ENCODE data around the gene ELMO1.

Gene ELMO1

DNA sequence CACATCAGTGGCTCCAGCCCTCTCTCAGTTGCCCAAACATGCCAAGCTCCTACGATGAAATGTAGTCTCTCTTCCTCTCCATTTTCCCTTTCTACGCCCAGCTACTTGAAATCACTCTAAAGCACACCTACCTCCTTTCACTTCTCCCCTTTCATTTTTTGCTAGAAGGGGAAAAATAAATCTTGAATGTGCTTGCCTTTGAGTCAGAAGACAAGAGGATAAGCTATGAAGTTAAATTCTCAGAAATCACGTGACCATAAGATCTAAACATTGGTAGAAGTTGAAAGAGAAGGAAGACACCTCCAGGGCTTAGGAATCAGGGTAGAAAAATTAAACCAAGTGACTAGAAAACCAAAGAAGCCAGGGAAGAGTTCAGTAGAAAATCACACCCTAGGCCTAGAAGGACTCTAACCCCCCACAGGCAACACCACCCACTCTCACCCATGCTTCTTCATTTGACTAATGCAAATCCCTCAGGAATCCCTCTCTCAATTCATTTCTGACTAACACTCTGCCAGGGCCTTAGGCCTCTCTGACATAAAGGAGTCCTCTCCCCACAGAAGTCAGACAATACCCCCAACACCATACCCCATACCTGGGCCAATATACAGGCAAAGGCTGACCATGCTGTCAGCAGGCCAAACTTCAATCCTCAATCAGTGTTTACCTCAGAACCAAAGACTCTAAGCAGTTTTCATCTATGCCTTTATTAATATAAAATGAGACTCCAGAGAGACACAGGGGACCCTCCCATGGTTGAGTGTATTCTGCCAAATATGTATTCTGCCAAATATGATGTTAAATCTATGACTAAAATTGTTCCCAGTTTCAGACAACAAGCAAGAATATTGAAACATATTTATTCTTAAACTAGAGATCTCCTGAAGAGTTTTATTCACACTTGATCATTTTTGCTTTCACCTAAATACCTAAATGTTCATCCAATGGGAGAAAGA lies 84.8 kb downstream of the ELMO1 start:
- DNase-seq = no peak

DNA sequence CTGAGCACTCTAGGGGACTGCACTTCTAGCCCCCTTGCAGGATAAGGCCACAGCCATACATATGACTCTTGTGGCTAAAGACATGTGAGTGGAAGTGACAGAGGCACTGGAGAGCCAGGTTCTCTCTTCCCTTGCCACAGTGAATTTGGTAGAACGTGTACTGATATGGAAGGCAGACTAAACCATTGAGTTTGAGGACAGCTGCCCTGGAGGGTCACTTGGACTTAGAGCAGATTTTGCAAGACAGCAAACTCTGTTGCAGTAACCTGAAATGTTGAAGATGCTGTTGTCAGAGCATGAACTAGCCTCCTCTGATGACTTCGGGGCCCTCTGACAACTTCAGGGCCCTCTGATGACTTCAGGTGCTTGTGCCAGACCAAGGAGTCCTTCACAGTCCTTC lies 85.9 kb downstream of the ELMO1 start:
- DNase-seq = no peak

DNA sequence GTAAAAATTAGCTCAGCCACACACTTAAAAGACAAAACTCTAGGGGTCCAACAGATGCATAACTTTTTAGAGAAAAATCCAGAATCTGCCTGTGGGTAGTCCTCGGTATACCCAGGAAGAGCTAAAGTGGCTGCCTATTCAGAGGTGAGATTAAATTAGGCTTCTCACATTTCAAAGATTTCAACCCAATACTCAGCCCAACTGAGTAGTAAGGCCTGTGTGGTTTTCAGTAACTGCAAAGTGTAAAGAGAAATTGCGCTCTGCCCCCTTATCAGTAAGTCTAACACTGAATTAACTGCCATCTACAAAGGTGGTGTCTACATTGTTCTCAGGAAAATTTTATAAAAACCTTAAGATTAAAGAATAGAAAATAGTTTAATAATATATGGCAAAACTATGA lies 88.2 kb downstream of the ELMO1 start:
- no peak for DNase-seq

DNA sequence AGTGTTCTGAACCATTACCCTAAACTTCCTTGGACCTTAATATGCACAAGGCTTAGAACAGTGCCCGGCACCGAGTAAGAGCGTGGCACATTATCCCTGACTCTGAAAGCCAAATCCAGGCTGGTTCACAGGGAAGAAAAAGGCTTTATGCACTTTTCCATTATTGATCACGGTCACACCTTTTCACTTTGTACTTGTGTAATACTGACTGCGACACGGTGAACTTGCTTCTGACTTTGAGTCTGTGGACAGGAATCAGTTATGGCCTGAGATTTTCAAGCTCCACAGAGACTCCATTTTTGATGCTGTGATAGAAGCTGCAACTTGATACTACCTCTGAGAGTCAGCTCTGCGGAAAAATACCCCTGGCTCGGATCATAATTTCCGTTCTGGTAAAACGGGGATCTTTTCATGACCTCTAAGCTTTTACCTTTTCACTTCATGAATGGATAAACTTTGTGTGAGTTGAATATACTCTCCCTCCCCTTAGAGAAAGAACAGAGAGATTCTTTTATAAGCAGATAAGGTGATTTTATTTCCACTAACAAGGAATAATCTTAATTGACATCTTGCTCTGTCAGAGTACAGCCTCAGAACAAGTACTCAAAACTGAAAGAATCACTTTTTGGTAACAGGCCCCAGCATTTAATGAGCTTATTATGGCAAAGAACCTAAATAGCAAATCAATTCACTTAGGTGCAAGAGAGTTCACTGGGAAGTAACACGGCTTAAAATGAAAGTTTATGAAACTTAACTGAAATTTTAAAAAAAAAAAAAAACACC lies 88.8 kb downstream of the ELMO1 start:
- no peak for DNase-seq

- DNase-seq = no peak
Observed at GRCh38 chr7:37359180-37359579, 89.5 kb downstream of the ELMO1 start.

DNA sequence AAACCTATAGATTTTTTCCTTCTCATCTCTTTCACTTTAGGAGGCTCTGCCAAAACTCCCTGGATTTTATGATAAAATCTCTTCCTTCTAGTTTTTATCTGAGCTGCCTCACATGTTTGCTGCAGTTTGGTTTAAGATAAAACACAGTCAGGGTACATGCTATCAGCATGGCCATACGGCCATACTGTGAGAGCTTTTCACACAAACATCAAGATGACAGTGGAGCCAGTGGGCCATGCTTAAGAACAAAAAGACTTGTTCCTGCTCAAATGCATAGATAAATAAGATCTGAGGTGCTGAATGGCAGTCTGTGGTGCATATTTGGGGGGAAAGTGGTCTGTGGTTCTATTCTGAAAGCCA lies 91.0 kb downstream of the ELMO1 start:
- no peak for DNase-seq

DNA sequence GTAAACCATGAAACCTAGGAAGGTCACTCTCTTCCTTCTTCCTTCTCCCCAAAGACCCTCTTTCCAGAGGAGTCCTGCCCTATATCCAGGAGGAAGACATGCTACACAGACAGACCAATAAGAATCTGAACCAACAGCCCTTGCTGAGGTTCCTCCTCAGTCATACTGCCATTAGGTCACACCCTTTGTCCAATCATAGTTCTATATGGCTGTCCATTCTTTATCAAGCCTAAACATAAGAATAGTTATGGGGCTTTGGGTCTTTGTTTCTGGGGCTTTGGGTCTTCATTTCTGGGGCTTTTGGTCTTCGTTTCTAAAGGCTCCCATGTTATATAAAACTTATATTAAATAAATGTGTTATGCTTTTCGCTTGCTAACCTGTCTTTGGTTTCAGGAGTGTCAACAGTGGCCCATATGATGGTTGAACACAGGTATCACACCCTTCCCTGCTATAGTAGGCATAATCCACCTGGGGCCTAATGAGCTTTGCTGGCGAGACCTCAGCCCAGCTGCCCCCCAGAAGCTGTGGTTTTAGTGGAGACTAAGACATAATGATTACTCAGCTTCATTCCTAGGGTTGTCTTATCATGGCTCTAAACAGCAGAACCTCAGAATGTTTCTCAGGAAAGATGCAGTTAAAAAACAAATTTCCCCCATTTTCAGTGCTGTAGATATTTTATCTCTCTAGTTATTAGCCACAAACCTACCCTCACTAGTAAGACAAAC lies 91.6 kb downstream of the ELMO1 start:
- no peak for DNase-seq

DNA sequence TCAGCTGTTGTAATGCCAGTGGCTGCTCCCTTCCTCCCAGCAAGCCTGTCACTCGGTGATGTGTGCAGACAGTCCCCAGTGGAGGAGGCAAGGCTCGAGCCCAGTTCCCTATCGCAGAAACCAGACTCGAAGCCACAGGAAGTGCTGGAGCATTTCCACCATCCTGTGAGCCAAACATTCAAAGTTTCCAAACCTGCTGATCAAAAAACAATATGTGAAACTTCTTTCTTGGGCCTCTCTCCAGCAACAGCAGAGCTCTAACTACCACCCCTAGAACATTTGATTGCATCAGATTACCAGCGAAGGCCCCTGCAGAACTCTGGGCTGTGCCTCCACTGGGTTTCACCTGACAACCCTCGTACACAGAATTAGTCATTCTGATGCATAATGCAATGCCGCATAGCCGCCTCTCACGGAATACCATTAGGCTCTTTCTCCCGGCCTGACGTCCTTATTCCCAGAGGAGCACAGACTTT lies 94.0 kb downstream of the ELMO1 start:
- no peak for DNase-seq

DNA sequence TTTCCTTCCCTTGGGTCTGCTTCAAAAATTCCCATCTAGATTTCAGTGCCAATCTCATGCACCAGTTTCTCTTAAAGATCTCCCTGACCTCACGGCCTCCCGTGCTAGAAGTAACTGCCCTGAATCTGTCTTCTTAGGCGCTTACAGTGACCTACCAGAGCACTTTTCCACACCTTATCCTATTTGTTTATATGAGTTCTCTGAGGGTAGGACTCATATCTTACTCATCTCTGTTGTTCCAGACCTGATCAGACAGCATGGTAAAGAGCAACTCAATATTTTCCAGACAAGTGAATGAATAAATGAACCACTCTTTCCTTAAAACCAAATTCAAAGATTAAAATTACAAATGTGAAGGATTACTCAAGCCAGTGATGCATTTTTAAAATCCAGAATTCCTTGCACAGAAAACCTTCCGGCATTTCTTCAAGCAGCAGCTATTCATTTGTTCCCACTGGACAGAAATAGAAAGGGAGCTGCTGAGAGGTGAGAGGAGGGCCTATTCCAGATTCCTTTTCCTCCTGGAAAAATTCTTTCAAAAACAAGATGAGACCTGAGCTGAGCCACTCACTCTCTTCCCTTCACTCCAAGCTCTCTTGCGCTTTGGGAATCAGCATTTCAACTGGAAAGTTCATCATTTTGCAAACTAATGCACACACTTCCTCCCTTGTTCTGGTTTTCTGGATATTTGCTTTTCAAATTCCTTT lies 94.6 kb downstream of the ELMO1 start:
- no peak for DNase-seq

DNA sequence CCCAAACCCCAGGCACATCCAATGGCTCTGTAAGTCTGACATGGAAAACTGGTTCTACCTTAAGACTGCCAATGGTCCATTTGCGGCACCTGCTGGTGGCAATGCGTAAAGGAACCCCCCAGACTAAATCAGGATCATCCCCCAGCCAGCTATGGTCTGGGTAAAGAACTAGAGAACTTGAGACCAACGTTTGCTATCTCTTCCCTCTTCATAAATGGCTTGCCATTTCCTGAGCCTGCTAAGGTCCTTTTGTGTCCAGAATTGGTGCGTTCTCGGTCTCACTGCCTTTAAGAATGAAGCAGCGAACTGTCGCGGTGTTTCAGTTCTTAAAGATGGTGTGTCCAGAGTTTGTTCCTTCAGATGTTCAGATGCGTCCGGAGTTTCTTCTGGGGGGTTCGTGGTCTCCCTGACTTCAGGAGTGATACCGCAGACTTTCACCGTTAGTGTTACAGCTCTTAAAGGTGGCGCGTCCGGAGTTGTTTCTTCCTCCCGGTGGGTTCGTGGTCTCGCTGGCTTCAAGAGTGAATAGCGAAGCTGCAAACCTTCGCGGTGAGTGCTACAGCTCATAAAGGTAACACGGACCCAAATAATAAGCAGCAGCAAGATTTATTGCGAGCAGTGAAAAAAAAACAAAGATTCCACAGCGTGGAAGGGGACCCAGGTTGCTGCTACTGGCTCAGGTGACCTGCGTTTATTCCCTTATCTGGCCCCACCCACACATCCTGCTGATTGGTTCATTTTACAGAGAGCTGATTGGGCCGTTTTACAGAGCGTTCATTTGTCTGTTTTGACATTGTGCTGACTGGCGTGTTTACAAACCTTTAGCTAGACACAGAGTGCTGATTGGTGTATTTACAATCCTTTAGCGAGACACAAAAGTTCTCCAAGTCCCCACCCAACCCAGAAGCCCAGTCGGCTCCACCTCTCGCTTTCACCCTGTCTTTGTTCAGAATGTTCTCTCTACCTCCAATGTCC lies 95.4 kb downstream of the ELMO1 start:
- DNase-seq = no peak

- no peak for DNase-seq
Observed at GRCh38 chr7:37352251-37352880, 96.3 kb downstream of the ELMO1 start.

- DNase-seq = no peak
Observed at GRCh38 chr7:37351716-37352115, 96.9 kb downstream of the ELMO1 start.

- DNase-seq = no peak
Observed at GRCh38 chr7:37349979-37350590, 98.6 kb downstream of the ELMO1 start.

- no peak for DNase-seq
Observed at GRCh38 chr7:37348982-37349381, 99.7 kb downstream of the ELMO1 start.

- DNase-seq = no peak
Observed at GRCh38 chr7:37346761-37347160, 101.9 kb downstream of the ELMO1 start.

DNA sequence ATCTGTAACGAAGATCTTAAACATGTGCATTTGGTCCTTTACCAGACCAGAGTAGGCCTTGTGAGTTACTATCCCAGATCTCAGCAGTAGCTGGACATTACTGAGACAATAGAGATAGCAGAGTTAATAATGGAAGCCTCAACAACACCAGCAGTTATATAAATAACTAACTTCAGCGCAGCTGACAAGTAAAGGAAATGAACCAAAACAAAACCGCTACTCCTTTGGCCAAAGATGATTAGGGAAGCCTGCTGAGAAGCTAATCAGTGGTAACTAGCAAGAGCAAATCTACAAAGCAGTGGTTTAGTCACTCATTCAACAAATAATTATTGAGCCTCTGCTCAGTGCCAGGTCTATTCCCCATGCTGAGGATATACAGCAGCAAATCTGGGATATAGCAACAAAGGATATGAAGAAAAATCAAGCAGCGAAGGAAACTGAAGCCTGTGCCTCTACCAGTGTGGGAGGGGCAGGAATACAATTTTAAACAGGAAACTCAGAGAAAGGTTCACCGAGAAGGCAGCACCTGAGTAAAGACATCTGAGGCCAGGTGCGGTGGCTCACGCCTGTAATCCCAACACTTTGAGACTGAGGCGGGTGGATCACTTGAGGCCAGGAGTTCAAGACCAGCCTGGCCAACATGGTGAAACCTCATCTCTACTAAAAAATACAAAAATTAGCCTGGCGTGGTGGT lies 103.6 kb downstream of the ELMO1 start:
- no peak for DNase-seq

- DNase-seq = no peak
Observed at GRCh38 chr7:37342688-37343471, 105.8 kb downstream of the ELMO1 start.

DNA sequence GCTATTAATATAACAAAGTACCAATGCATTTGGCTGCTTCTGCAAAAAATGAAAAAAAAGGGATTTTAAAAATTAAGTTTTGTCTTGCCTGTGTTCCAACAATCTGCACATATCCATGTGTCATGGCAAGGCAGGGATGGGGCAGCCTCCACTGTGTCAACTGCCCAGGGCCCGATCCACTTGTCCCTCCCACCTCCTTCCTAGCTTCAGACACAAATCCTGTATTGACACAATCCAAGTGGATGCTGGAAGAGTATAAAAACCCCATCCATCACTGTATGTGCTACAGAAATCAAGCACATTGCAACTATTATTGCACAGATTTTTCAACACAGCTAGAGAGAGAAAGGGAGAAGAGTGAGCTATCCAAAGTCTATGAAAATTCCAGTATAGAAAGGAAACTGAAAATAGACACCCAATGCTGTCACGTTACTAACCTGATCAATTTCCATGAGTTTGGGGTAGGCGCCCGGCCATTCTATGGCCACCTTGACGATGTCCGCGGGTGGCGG lies 106.4 kb downstream of the ELMO1 start:
- no peak for DNase-seq
